Stimulated activated naive B cell treated with anti-CD40 and anti-IgM and Interleukin-4, amounts not matched to agents 10 μg/mL and 1 μg/mL and 100 μg/mL, for 72 hours (primary cell): ENCODE data around the gene SCGB1D1.

Source experiments
- ATAC-seq, 2 donors: fragments of 150-1000 bp; cut with Tn5 transposase; replicated peaks; 2 replicates each; pipeline ENCODE4 v1.10.0; 2021; ENCODE audit warnings: moderate library complexity in 1 of 2
- DNase-seq: peaks from one replicate; pipeline ENCODE4 v3.0.0; 2021
- H3K27ac Mint-ChIP-seq: one replicate; pipeline ENCODE4 v1.8.0; 2022; ENCODE audit warnings: mild to moderate bottlenecking, mixed read lengths
- H3K27me3 Mint-ChIP-seq, 2 donors: one replicate each; pipeline ENCODE4 v1.8.0; 2022; ENCODE audit warnings: mixed read lengths in 2 of 2
- H3K36me3 Mint-ChIP-seq, 2 donors: one replicate each; pipeline ENCODE4 v1.8.0; 2022; ENCODE audit warnings: mixed read lengths in 2 of 2, mild to moderate bottlenecking in 1 of 2
- H3K4me1 Mint-ChIP-seq, 2 donors: one replicate each; pipeline ENCODE4 v1.8.0; 2022; ENCODE audit warnings: mixed read lengths in 2 of 2, mild to moderate bottlenecking in 1 of 2
- H3K4me3 Mint-ChIP-seq, 2 donors: one replicate each; pipeline ENCODE4 v1.8.0; 2022; ENCODE audit warnings: mild to moderate bottlenecking in 2 of 2, mixed read lengths in 2 of 2, moderate library complexity in 1 of 2
- H3K9me3 Mint-ChIP-seq, 2 donors: one replicate each; pipeline ENCODE4 v1.8.0; 2022; ENCODE audit warnings: mixed read lengths in 2 of 2, mild to moderate bottlenecking in 1 of 2

SCGB1D1 gene, protein sequence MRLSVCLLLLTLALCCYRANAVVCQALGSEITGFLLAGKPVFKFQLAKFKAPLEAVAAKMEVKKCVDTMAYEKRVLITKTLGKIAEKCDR

GRCh38 chr11:62190011-62190410 is at the start of gene SCGB1D1:
Gene SCGB1D1, plus strand, starts transcription at chr11:62190216. Its CDS starts 69 bp downstream, at chr11:62190285.
- no peak within 1 kb of the TSS for H3K27ac Mint-ChIP-seq
- peaks cover 60 to 63% of the 10 kb centered on the region in 2 donors for H3K27me3 Mint-ChIP-seq
- no peaks in the 10 kb centered on the region for H3K4me1 Mint-ChIP-seq
- DNase-seq (no peak), ATAC-seq (no peak)
- peaks cover 0 to 3% of the 10 kb centered on the region in 2 donors for H3K9me3 Mint-ChIP-seq
- H3K36me3 Mint-ChIP-seq = peaks cover 0 to 1% of the 10 kb centered on the region in 2 donors
- no peak within 1 kb of the TSS for H3K4me3 Mint-ChIP-seq

DNA sequence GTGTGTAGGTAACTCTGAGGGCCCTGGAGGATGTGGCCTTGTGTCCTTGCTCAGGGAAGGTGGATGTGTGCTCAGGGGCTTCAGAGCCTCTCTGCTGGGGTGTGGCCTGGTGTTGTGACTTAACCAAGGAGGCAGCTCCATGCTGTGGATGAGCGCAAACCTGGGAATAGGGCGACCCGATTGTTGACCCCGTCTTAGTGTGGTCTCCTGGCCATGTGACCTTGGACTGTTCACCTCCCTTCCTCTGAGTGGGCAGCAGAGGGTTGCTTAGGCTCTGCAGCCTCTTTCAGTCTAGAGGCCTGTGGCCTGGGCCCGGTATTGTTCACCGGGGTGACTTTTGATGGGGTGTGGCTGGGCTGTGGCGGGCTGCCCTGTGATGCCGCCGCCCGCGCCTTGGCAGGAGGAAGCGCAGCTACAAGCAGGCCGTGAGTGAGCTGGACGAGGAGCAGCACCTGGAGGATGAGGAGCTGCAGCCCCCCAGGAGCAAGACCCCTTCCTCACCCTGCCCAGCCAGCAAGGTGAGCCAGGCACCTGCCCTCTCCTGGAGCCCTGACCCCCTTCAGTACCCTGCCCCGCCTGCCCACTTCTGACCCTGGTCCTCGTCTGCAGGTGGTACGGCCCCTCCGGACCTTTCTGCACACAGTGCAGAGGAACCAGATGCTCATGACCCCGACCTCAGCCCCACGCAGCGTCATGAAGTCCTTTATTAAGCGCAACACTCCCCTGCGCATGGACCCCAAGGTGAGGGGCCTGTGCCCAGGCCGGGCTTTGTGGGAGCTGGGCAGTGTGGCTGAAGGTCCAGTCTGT is 49.5 kb upstream of the SCGB1D1 start:
- no peak overlapping the region for H3K4me3 Mint-ChIP-seq
- H3K4me1 Mint-ChIP-seq = peaks cover 2 to 5% of the 10 kb centered on the region in 2 donors
- no peak overlapping the region for H3K27ac Mint-ChIP-seq
- H3K36me3 Mint-ChIP-seq = peaks cover 34 to 38% of the 10 kb centered on the region in 2 donors
- no peak for DNase-seq
- no peak for ATAC-seq
- H3K9me3 Mint-ChIP-seq = no peaks in the 10 kb centered on the region
- no peaks in the 10 kb centered on the region for H3K27me3 Mint-ChIP-seq

DNA sequence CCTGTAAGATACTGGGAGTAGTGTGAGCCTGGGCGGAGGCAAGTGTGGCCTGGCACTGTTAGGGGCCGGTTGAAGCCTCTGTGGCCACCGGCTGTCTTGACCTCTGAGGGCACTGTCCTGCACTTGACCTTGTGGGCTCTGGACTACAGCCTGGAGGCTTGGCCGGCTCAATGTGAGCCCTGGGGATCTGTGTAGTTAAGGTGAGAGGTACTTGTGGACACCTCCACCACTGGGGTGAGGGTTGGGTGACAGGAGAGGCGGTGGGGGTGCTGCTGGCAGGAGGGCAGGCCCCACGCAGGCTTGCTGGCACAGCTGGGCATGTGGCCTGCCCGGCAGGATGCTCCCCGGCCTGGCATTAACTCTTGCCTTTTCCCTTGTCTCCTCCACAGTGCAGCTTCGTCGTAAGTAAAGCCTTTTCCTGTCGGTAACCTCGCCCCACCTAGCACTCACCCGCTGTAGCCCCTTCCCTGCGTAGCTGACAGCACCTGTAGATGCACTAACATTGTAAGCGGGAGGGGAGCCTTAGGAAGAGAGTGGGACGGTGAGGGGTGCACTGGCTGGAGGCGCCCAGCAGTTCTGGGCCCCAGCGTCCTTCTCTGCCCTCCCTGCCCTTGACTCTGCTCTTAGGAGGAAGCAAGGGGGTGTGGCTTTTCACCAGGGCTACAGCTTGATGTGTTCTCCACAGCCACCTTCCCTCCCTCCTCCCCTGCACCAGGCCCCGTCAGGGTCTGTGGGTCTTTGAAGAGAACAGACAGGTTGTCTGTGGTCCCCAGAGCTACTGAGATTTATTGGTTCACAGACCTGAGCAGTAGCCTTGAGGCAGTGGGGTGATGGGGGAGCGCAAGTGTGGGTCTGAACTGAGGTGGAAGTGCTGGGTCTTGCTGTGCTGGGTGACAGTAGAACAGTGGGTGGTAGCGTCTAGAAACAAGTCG is 48.6 kb upstream of the SCGB1D1 start:
- Mint-ChIP-seq H3K27me3 (no peaks in the 10 kb centered on the region), H3K36me3 (peaks cover 36 to 38% of the 10 kb centered on the region in 2 donors), H3K9me3 (no peaks in the 10 kb centered on the region), H3K4me1 (peaks cover 2 to 5% of the 10 kb centered on the region in 2 donors), H3K27ac (peak overlapping the region; percentile 65), H3K4me3 (no peak overlapping the region)
- DNase-seq = no peak
- ATAC-seq = no peak

GRCh38 chr11:62142043-62142375 is 48.0 kb upstream of the SCGB1D1 start:
- DNase-seq (no peak), ATAC-seq (no peak)
- Mint-ChIP-seq H3K27ac (no peak overlapping the region), H3K4me3 (no peak overlapping the region), H3K4me1 (peaks cover 0 to under 1% of the 10 kb centered on the region in 2 donors), H3K36me3 (peaks cover 40 to 43% of the 10 kb centered on the region in 2 donors), H3K9me3 (no peaks in the 10 kb centered on the region), H3K27me3 (no peaks in the 10 kb centered on the region)

DNA sequence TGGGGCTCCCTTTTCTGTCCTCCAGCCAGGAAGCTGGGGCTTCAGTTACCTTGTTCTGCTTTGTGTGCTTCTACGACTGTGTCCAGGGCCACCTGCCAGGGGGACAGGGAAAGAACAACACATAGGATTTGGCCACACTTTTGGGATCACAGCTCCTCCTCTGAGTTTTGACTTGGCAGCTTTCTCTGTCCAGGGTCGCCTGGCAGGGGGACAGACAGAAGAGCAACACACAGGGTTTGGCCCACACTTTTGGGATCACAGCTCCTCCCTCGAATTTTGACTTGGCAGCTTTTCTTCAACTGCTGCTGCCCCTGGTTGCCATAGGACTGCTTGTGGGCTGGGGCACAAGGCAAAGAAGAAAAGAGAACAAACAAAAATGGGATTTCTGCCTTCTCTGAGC is 47.1 kb upstream of the SCGB1D1 start:
- Mint-ChIP-seq H3K9me3 (no peaks in the 10 kb centered on the region), H3K27me3 (no peaks in the 10 kb centered on the region), H3K4me1 (no peaks in the 10 kb centered on the region), H3K27ac (no peak overlapping the region), H3K4me3 (no peak overlapping the region), H3K36me3 (peaks cover 49 to 51% of the 10 kb centered on the region in 2 donors)
- ATAC-seq (no peak), DNase-seq (no peak)

GRCh38 chr11:62143727-62144126 is 46.3 kb upstream of the SCGB1D1 start:
- DNase-seq = no peak
- no peaks in the 10 kb centered on the region for H3K9me3 Mint-ChIP-seq
- no peaks in the 10 kb centered on the region for H3K27me3 Mint-ChIP-seq
- peaks cover 46 to 51% of the 10 kb centered on the region in 2 donors for H3K36me3 Mint-ChIP-seq
- no peak overlapping the region for H3K4me3 Mint-ChIP-seq
- ATAC-seq = no peak
- no peaks in the 10 kb centered on the region for H3K4me1 Mint-ChIP-seq
- H3K27ac Mint-ChIP-seq = no peak overlapping the region

- Mint-ChIP-seq H3K36me3 (peaks cover 43 to 53% of the 10 kb centered on the region in 2 donors), H3K27ac (no peak overlapping the region), H3K9me3 (no peaks in the 10 kb centered on the region), H3K4me3 (no peak overlapping the region), H3K4me1 (no peaks in the 10 kb centered on the region), H3K27me3 (no peaks in the 10 kb centered on the region)
- ATAC-seq (no peak), DNase-seq (no peak)
Observed at GRCh38 chr11:62144641-62145255, 45.3 kb upstream of the SCGB1D1 start.

GRCh38 chr11:62145261-62145871 is 44.6 kb upstream of the SCGB1D1 start:
- ATAC-seq (no peak), DNase-seq (no peak)
- H3K27ac Mint-ChIP-seq = no peak overlapping the region
- H3K9me3 Mint-ChIP-seq = no peaks in the 10 kb centered on the region
- H3K4me1 Mint-ChIP-seq = no peaks in the 10 kb centered on the region
- H3K4me3 Mint-ChIP-seq = no peak overlapping the region
- no peaks in the 10 kb centered on the region for H3K27me3 Mint-ChIP-seq
- H3K36me3 Mint-ChIP-seq = peaks cover 44 to 59% of the 10 kb centered on the region in 2 donors

DNA sequence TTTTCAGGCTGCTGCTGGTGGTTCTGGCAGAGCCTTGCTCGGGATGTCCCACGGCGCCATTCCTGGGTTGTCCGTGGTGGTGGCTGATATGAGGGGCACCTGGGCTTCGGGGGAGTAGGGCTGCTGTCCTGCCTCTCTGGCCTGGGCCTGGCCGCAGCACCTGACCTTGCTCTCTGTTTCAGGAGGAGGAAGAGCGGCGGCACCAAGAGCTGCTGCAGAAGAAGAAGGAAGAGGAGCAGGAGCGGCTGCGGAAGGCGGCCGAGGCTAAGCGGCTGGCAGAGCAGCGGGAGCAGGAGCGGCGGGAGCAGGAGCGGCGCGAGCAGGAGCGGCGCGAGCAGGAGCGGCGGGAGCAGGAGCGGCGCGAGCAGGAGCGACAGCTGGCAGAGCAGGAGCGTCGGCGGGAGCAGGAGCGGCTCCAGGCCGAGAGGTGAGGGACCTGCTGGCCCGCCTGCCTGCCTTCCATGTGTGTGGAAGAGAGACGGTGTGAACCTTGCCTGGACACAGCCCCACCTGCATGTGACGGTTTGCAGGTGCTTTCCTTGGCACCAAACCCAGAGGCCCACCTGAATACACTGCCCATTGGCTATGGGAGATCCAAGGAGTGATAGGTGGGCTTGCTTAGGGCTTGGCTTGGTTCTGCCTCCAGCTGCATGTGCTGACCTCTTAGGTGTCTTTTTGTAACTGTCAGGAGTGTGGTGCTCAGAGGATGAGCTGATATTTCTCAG is 43.4 kb upstream of the SCGB1D1 start:
- Mint-ChIP-seq H3K27me3 (no peaks in the 10 kb centered on the region), H3K4me1 (no peaks in the 10 kb centered on the region), H3K4me3 (no peak overlapping the region), H3K9me3 (no peaks in the 10 kb centered on the region), H3K27ac (no peak overlapping the region), H3K36me3 (peaks cover 42 to 60% of the 10 kb centered on the region in 2 donors)
- no peak for DNase-seq
- ATAC-seq = no peak

GRCh38 chr11:62147545-62147944 is 42.5 kb upstream of the SCGB1D1 start:
- no peaks in the 10 kb centered on the region for H3K4me1 Mint-ChIP-seq
- DNase-seq = no peak
- H3K9me3 Mint-ChIP-seq = no peaks in the 10 kb centered on the region
- peaks cover 48 to 56% of the 10 kb centered on the region in 2 donors for H3K36me3 Mint-ChIP-seq
- H3K4me3 Mint-ChIP-seq = no peak overlapping the region
- no peak overlapping the region for H3K27ac Mint-ChIP-seq
- ATAC-seq = no peak
- H3K27me3 Mint-ChIP-seq = no peaks in the 10 kb centered on the region

- DNase-seq (no peak), ATAC-seq (no peak)
- Mint-ChIP-seq H3K27me3 (no peaks in the 10 kb centered on the region), H3K4me3 (no peak overlapping the region), H3K27ac (no peak overlapping the region), H3K9me3 (no peaks in the 10 kb centered on the region), H3K4me1 (no peaks in the 10 kb centered on the region), H3K36me3 (peaks cover 52 to 54% of the 10 kb centered on the region in 2 donors)
Observed at GRCh38 chr11:62148271-62148980, 41.6 kb upstream of the SCGB1D1 start.

DNA sequence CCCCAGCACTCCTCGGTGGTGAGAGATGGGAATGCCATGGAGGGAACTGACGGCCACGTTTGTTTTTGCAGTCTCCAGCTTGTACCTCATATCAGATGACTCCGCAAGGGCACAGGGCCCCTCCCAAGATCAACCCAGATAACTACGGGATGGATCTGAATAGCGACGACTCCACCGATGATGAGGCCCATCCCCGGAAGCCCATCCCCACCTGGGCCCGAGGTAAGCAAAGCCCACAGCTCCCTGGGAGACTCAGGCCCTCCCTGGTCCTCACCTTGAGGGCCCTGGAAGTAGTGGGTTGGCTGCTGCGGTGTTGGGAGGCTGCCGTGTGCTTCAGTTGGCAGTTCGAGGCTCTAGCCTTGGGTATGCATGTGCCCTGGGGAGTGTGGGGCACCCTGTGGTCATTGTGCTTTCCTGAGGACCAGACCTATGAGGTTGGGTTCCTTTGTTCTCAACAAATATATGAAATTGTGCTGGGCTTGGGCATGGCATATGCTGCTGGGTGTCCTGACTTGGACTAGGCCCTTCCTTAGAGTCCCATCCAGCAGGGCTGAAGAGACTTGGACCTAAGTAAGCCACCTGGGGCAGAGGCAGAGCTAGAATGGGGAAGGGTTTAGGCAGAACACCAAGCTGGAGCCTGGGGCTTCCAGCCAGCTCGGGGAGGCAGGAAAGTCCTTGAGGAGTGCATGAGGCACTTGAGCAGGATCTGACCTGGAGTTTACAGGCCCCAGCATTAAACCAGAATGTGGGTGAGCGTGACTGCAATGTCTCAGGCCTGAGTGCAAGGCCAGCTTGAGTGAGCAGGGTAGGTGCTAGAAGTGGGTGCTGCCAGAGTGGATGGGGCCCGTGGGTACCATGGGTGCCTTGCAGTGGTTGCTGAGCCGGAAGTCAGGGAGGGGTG is 39.8 kb upstream of the SCGB1D1 start:
- Mint-ChIP-seq H3K27me3 (no peaks in the 10 kb centered on the region), H3K9me3 (no peaks in the 10 kb centered on the region), H3K4me3 (no peak overlapping the region), H3K4me1 (no peaks in the 10 kb centered on the region), H3K27ac (no peak overlapping the region), H3K36me3 (peaks cover 44 to 46% of the 10 kb centered on the region in 2 donors)
- DNase-seq (no peak), ATAC-seq (no peak)
